GM19238 (cell line): ENCODE results near the gene TRAFD1.

Experiments
- DNase-seq: peaks from one replicate; pipeline ENCODE4 v3.0.0; 2011; ENCODE audit warnings: low spot score; ENCODE audit not compliant: insufficient read length

Gene TRAFD1

GRCh38 chr12:112115259-112116045 is 9.9 kb upstream of the TRAFD1 start:
- DNase-seq: no peak

- no peak for DNase-seq
These were observed 8.9 kb upstream of the TRAFD1 start for GRCh38 chr12:112116232-112117060.

- no peak for DNase-seq
These were observed 7.7 kb upstream of the TRAFD1 start for GRCh38 chr12:112117685-112118084.

- DNase-seq: no peak
These were observed 3.4 kb upstream of the TRAFD1 start for GRCh38 chr12:112121780-112122565.

- DNase-seq: no peak
These were observed 2.3 kb upstream of the TRAFD1 start for GRCh38 chr12:112122823-112123690.

GRCh38 chr12:112124918-112125249 is 476 bp upstream of the TRAFD1 start:
- DNase-seq: no peak

GRCh38 chr12:112126000-112126438 is 659 bp downstream of the TRAFD1 start:
- no peak for DNase-seq

GRCh38 chr12:112126911-112127310 is 1.6 kb downstream of the TRAFD1 start:
- no peak for DNase-seq

- no peak for DNase-seq
These were observed 5.2 kb downstream of the TRAFD1 start for GRCh38 chr12:112130441-112130998.

GRCh38 chr12:112131686-112132085 is 6.3 kb downstream of the TRAFD1 start:
- no peak for DNase-seq

GRCh38 chr12:112133418-112133817 is 8.1 kb downstream of the TRAFD1 start:
- no peak for DNase-seq

GRCh38 chr12:112134731-112135130 is 9.4 kb downstream of the TRAFD1 start:
- no peak for DNase-seq

- DNase-seq: no peak
These were observed 15.4 kb downstream of the TRAFD1 start for GRCh38 chr12:112140728-112141127.

GRCh38 chr12:112146123-112146522 is 20.8 kb downstream of the TRAFD1 start:
- DNase-seq: no peak

GRCh38 chr12:112148031-112148513 is 22.7 kb downstream of the TRAFD1 start:
- no peak for DNase-seq

GRCh38 chr12:112149596-112149995 is 24.2 kb downstream of the TRAFD1 start:
- no peak for DNase-seq

GRCh38 chr12:112151766-112152541 is 26.6 kb downstream of the TRAFD1 start:
- DNase-seq: no peak

GRCh38 chr12:112153181-112153892 is 28.0 kb downstream of the TRAFD1 start:
- no peak for DNase-seq

GRCh38 chr12:112153893-112154219 is 28.5 kb downstream of the TRAFD1 start:
- no peak for DNase-seq
